Karpas-422 (cell line): ENCODE data around the gene KXD1. TPM values are rescaled to one million over a fixed set of nuclear protein-coding genes. Genes with fewer than 3 reads are reported as not detected.

Source experiments
- DNase-seq: peaks from one replicate; pipeline ENCODE4 v3.0.0-alpha.2; 2015
- H2AFZ ChIP-seq: fragments of 200-600 bp; sonication (generic); 2 replicates; pipeline ENCODE4 v1.6.1; 2014; ENCODE audit warnings: antibody characterized with exemption, low read length, mixed read lengths
- H3K27ac ChIP-seq: fragments of 200-600 bp; sonication (generic); 2 replicates; pipeline ENCODE4 v1.5.1; 2014; ENCODE audit warnings: mild to moderate bottlenecking, low read length, moderate library complexity
- H3K27me3 ChIP-seq: fragments of 200-600 bp; sonication (generic); 2 replicates; pipeline ENCODE4 v1.6.1; 2014; ENCODE audit warnings: low read length, mixed read lengths
- H3K36me3 ChIP-seq: fragments of 200-600 bp; sonication (generic); 2 replicates; pipeline ENCODE4 v1.6.1; 2014; ENCODE audit warnings: low read length, mixed read lengths; ENCODE audit not compliant: insufficient read depth
- H3K4me1 ChIP-seq: fragments of 200-600 bp; sonication (generic); 2 replicates; pipeline ENCODE4 v1.6.1; 2014; ENCODE audit warnings: mild to moderate bottlenecking, low read length, mixed read lengths
- H3K4me2 ChIP-seq: fragments of 200-600 bp; sonication (generic); 2 replicates; pipeline ENCODE4 v1.6.1; 2014; ENCODE audit warnings: low read length, low read depth, mild to moderate bottlenecking; ENCODE audit not compliant: poor library complexity, severe bottlenecking
- H3K4me3 ChIP-seq: fragments of 200-600 bp; sonication (generic); 2 replicates; pipeline ENCODE4 v1.5.1; 2014; ENCODE audit warnings: mild to moderate bottlenecking, antibody characterized with exemption, low read length, mixed read lengths
- H3K79me2 ChIP-seq: fragments of 200-600 bp; sonication (generic); 2 replicates; pipeline ENCODE4 v1.6.1; 2014; ENCODE audit warnings: mild to moderate bottlenecking, low read length, mixed read lengths
- H3K9ac ChIP-seq: fragments of 200-600 bp; sonication (generic); 2 replicates; pipeline ENCODE4 v1.6.0; 2014; ENCODE audit warnings: low read length
- H3K9me2 ChIP-seq: fragments of 200-600 bp; sonication (generic), shearing (Covaris generic); replicated peaks from 2 replicates; pipeline ENCODE4 v1.6.0; 2014; ENCODE audit warnings: mild to moderate bottlenecking, low read length, moderate library complexity; ENCODE audit not compliant: insufficient read depth
- H3K9me3 ChIP-seq: fragments of 300-700, 200-600 bp; sonication (generic); 2 replicates; pipeline ENCODE4 v1.6.1; 2014; ENCODE audit warnings: low read length, mixed read lengths
- H4K20me1 ChIP-seq: fragments of 200-600 bp; sonication (generic); 2 replicates; pipeline ENCODE4 v1.6.1; 2014; ENCODE audit warnings: mild to moderate bottlenecking, antibody characterized with exemption, low read length, low read depth; ENCODE audit not compliant: insufficient read depth
- total RNA-seq: library from RNA; depleted of rRNA; stranded (reverse); fragments of >200 nt; shearing (Covaris generic); gene quantifications from 2 replicates; pipeline ENCODE4 v1.2.3, GENCODE V29; 2014; ENCODE audit warnings: low replicate concordance

The KXD1 gene
- total RNA-seq, 1 experiment from 2014 or later, result 103 TPM

DNA sequence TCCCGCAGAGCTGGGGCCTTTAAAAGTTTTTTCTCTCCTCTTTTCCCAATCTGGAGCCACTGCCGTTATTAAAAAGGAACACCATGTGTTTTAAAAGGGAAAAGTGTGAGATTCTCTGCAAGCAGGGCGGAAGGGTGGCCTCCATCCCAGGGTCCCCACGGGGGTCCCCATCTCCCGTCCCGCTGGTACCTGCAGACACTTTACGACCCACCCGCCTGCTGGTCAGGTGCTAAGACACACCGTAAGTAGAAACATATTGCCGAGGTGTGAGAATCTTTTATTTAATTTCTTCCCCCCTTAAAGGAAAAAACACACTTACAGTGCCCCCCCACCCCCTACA lies 47.1 kb downstream of the KXD1 start:
- Histone ChIP-seq H3K4me1 (no peaks in the 10 kb centered on the region), H3K9ac (no peak overlapping the region), H3K9me2 (no peaks in the 10 kb centered on the region), H3K79me2 (no peaks in the 10 kb centered on the region), H3K9me3 (no peaks in the 10 kb centered on the region), H3K27ac (no peak overlapping the region), H2AFZ (no peak overlapping the region), H3K4me2 (no peak overlapping the region), H3K36me3 (no peaks in the 10 kb centered on the region), H4K20me1 (no peaks in the 10 kb centered on the region), H3K4me3 (no peak overlapping the region), H3K27me3 (no peaks in the 10 kb centered on the region)
- DNase-seq, result no peak

DNA sequence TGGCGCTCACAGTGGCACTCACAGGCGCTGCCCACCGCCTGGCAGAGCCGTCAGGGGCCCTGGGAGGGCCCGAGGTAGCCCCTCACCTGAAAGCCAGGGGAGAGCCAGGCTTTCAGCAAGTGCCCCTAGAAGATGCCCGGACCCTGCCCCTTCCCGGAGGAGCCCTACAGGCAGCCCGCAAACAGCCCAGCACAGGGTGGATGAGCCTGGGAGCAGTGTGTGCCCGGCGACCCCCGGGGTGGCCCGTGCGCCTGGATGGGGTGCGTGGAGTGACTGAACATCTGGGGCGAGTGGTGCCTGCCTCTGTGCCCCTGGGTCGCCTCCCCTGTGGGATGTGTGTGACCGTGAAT lies 47.5 kb downstream of the KXD1 start:
- H3K27ac ChIP-seq, result no peak overlapping the region
- no peaks in the 10 kb centered on the region for H3K9me2 ChIP-seq
- H3K4me1 ChIP-seq, result no peaks in the 10 kb centered on the region
- H3K36me3 ChIP-seq, result no peaks in the 10 kb centered on the region
- H3K9ac ChIP-seq, result no peak overlapping the region
- no peak overlapping the region for H3K4me2 ChIP-seq
- H2AFZ ChIP-seq, result no peak overlapping the region
- no peaks in the 10 kb centered on the region for H3K9me3 ChIP-seq
- no peaks in the 10 kb centered on the region for H3K79me2 ChIP-seq
- H4K20me1 ChIP-seq, result no peaks in the 10 kb centered on the region
- no peaks in the 10 kb centered on the region for H3K27me3 ChIP-seq
- no peak overlapping the region for H3K4me3 ChIP-seq
- no peak for DNase-seq

DNA sequence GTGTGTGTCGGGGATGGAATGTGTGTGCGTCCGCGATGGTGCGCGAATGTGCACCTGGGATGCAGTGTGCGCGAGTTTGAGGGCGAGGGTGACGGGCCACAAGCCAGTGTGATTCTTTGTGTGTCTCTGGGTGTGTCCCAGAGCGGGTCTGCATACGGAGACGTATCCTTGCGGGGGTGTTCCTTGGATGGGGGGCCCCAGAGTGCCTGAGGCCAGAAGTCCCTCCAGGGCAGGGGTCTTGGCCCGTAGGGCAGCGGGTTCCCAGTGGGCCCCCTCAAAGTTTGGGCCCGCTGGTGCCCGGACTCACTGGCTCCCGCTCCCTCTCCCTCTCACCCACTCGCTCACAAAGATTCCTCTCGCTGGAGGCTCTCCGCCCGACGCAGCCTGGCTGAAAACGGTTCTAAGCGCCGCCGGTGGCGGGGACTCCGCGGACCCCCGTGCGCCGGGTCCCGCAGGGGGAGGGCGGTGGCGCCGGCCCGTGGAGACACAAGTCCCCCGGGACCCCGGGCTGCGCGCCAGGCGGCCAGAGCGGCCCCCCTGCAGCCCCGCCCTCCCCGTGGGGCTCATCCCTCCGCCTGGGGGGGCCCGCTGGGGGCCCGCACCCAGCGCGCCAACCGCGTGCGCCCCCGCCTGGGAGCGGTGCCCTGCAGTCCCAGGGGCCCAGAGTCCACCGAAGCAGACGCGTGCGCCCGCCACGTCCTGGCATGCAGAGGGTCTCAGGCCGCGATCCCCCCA lies 48.0 kb downstream of the KXD1 start:
- no peak overlapping the region for H3K4me2 ChIP-seq
- DNase-seq, result no peak
- H3K27me3 ChIP-seq, result no peaks in the 10 kb centered on the region
- no peak overlapping the region for H3K4me3 ChIP-seq
- no peaks in the 10 kb centered on the region for H3K9me2 ChIP-seq
- no peaks in the 10 kb centered on the region for H3K36me3 ChIP-seq
- no peaks in the 10 kb centered on the region for H4K20me1 ChIP-seq
- H3K27ac ChIP-seq, result no peak overlapping the region
- no peak overlapping the region for H3K9ac ChIP-seq
- H3K79me2 ChIP-seq, result no peaks in the 10 kb centered on the region
- no peak overlapping the region for H2AFZ ChIP-seq
- no peaks in the 10 kb centered on the region for H3K4me1 ChIP-seq
- H3K9me3 ChIP-seq, result no peaks in the 10 kb centered on the region

DNA sequence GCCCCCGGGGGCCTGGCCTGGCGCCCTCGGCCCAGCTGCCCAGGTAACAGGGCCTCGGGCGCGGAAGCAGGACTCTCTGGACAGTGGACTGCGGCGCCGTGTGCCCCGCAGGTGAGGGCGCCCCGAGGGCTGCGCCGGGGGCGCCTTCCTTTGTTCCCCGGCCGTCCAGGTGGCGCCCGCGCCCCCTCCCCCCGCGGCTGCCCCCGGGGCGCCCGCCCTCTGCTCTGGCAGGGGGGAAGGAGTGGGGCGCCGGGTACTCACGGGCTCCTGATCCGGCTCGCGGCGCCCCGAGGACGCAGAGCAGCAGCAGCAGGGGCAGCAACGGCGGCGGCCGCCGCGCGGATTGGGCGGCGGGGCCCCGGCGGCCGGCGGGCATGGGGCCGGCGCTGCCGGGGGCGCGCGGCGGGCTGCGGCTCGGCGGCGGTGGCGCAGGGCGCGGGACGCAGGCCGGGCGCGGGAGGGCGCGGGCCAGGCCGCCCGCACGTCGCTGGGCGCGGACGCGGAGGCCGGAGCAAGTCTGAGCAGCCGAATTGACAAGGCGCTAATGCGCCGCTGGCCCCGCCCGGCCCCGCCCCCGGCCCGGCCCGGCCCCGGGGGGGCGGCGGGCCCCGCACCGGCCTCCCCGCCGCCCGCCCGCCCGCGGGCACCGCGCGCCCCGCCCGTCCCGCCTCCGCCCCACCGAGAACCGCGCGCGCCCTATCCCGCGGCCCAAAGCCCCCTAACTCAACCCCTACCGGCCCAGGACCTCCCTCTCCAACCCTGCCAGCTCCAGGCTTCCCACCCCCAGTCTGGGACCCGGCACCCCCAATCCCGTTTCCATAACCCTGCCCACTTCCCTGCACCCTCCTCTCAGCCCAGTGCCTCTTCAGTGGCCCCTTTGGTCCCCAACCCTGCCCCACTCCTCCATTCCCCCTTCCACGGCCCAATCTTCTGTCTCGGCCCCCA lies 48.9 kb downstream of the KXD1 start, which contains the start of gene CRLF1:
Gene CRLF1 (minus strand): TSS at position 519 of the 945 bp plus-strand sequence. CDS start 143 bp downstream, at position 376.
- Histone ChIP-seq H3K4me2 (no peak within 1 kb of the TSS), H3K4me3 (no peak within 1 kb of the TSS), H3K9ac (no peak within 1 kb of the TSS), H3K9me2 (no peaks in the 10 kb centered on the region), H3K4me1 (peaks cover 4% of the 10 kb centered on the region), H3K27ac (no peak within 1 kb of the TSS), H3K79me2 (no peaks in the 10 kb centered on the region), H3K27me3 (no peaks in the 10 kb centered on the region), H4K20me1 (0 out of 2 replicates have a peak, but pooled peaks cover 3% of the 10 kb centered on the region), H2AFZ (no peak within 1 kb of the TSS), H3K9me3 (no peaks in the 10 kb centered on the region), H3K36me3 (no peaks in the 10 kb centered on the region)
- DNase-seq, result no peak

DNA sequence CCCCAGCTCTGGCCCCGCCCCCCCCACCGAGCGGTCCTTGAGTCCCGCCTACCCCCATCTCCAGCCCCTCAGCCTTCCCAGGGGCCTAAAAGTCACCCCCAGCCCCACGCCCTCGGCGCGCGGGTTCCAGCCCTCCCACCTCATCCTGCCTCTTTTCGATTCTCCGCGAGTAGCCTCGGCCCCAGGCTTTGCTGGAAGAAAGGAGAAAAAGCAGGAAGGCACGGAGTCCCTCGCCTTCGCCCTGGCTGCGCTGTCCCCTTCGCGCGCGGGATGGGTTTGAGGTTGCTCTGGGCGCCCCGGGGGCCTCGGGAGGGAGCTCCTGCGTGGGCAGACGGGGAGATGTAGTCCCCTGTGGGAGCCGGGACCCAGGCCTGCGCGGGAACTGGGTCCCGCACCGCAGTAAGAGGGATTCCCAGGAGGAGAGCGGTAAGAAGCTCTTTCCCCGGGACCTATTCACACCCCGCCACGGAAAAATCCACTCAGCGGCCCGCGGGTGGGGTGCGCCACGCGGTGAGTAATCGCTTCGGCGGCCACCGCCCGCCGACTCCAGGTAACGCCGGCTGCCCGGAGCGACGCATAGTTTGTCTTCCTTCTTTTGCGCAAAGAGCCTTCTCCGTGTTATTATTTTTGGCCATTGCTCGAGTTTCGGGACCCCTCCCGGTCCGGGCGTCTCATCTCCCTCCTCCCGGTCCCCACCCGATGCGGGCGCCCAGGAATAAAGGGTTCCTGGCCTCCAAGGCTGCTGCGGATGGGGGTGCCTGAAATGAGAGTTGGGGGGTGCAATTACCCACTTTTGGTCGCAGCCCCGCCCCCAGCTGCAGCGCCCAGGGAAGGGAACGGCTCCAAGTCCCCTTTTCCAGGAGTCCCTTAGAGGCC lies 49.8 kb downstream of the KXD1 start:
- H3K4me2 ChIP-seq, result no peak overlapping the region
- H3K79me2 ChIP-seq, result no peaks in the 10 kb centered on the region
- H3K4me1 ChIP-seq, result peaks cover 13% of the 10 kb centered on the region
- no peak overlapping the region for H3K4me3 ChIP-seq
- H3K27me3 ChIP-seq, result no peaks in the 10 kb centered on the region
- no peak overlapping the region for H3K27ac ChIP-seq
- no peaks in the 10 kb centered on the region for H3K9me3 ChIP-seq
- DNase-seq, result no peak
- H3K9me2 ChIP-seq, result no peaks in the 10 kb centered on the region
- no peaks in the 10 kb centered on the region for H3K36me3 ChIP-seq
- no peak overlapping the region for H2AFZ ChIP-seq
- H3K9ac ChIP-seq, result no peak overlapping the region
- 0 out of 2 replicates have a peak, but pooled peaks cover 3% of the 10 kb centered on the region for H4K20me1 ChIP-seq

DNA sequence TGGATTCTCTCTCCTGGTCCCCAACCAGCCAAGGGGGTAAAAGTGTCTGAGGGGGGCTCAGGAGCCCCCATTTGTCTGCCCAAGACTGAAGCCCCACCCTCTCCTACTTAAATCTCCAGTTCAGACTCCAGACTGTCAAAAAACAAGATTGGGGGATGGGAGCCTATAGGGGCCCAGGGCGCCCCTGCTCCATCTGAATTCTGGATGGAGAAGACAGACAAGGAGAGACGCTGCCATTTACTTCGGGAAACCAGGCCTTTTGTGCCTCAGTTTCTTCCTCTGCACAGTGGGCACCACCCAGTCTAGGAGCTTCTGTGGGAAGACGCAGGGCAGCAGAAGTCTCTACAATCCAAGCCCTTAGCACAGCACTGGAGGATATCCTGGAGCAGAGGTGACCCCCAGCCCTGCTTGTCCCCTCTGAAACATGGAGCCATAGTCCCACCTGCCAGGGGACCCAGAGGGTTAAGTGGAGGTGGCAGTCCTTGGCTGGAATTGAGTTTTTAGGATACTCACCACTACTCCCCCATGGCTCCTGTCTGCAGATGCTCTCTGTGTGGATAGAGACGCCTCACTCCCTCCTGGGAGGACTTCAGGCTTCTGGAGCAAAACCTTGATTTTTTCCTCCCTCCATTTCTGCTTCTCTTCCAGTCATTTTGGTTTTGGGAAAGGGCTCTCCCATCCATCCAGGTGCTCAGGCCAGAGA lies 50.6 kb downstream of the KXD1 start:
- no peaks in the 10 kb centered on the region for H3K27me3 ChIP-seq
- peaks cover 14% of the 10 kb centered on the region for H3K4me1 ChIP-seq
- 0 out of 2 replicates have a peak, but pooled peaks cover 3% of the 10 kb centered on the region for H4K20me1 ChIP-seq
- no peaks in the 10 kb centered on the region for H3K9me2 ChIP-seq
- no peak overlapping the region for H3K9ac ChIP-seq
- H2AFZ ChIP-seq, result no peak overlapping the region
- H3K9me3 ChIP-seq, result no peaks in the 10 kb centered on the region
- no peaks in the 10 kb centered on the region for H3K79me2 ChIP-seq
- H3K27ac ChIP-seq, result no peak overlapping the region
- no peak overlapping the region for H3K4me3 ChIP-seq
- H3K36me3 ChIP-seq, result no peaks in the 10 kb centered on the region
- no peak for DNase-seq
- no peak overlapping the region for H3K4me2 ChIP-seq

DNA sequence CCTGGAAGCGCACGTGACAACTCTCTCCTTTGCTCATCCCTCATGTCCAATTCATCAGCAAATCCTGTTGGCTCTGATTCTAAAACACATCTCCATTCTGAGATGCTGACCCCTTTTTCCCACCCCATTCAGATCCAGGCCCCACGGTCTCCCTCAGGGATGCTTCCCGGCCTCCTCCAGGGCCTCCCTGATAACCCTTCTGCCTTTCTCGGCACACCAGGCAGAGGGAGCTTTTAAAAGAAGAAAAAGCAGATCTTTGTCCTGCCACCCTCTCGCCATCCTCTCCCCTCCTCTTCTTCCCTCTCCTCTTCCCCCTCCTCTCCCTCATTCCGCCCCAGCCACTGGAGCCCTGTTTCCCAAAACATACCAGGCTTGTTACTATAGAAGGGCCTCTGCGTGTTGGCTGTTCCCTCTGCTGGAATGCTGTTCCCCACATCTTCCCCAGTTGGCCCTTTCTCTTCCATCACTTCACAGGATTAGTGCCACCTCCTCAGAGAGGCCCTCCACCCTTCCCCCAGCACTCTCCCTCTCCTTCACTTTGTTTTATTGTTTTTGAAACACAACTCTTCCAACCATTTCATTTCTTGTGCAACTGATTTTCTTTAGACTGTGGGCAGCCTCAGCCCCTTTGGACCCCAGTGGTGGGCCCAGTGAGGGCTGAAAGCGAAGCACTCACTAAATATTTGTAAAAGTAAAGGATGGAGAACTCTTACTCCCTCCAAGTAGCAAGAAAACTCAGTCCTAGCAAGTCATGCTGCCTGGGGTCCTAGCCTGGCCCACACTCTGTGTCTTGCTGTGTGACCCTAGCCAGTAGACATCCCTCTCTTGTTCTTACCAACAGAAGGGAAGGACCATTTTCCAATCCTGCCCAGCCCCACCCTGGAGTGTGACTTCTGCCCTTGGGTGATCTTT lies 51.4 kb downstream of the KXD1 start:
- Histone ChIP-seq H3K4me3 (no peak overlapping the region), H3K36me3 (no peaks in the 10 kb centered on the region), H3K9me2 (no peaks in the 10 kb centered on the region), H3K79me2 (no peaks in the 10 kb centered on the region), H3K4me2 (no peak overlapping the region), H3K4me1 (peaks cover 14% of the 10 kb centered on the region), H3K9ac (no peak overlapping the region), H4K20me1 (0 out of 2 replicates have a peak, but pooled peaks cover 3% of the 10 kb centered on the region), H2AFZ (no peak overlapping the region), H3K9me3 (no peaks in the 10 kb centered on the region), H3K27ac (no peak overlapping the region), H3K27me3 (no peaks in the 10 kb centered on the region)
- DNase-seq, result no peak
